ENCODE data around the gene DLGAP1.

Gene DLGAP1

GRCh38 chr18:4250141-4250540, 205.0 kb downstream of the DLGAP1 start:
- DNase-seq (ENCODE audit: low read depth in 1 of 2, low spot score in 1 of 2): no peak
- no peaks in the 10 kb centered on the region for H3K27me3 ChIP-seq (ENCODE audit: insufficient read depth, poor library complexity, severe bottlenecking)
- TF ChIP-seq POLR2AphosphoS5 (IDR thresholded peaks at IDR 0.05; ENCODE audit: low read depth) (no peak), REST (IDR thresholded peaks at IDR 0.05; ENCODE audit: insufficient replicate concordance, low read depth) (no peak), GABPA (IDR thresholded peaks at IDR 0.05; ENCODE audit: low read depth) (no peak), CTCF (IDR thresholded peaks at IDR 0.05; ENCODE audit: insufficient read depth, low read length) (no peak)
- H3K4me3 ChIP-seq (replicated peaks; ENCODE audit: insufficient read depth, low read length): no peak overlapping the region
- H3K27ac ChIP-seq (replicated peaks): no peak overlapping the region

GRCh38 chr18:4248686-4249085, 206.4 kb downstream of the DLGAP1 start:
- no peak for DNase-seq (ENCODE audit: low read depth in 1 of 2, low spot score in 1 of 2)
- TF ChIP-seq POLR2AphosphoS5 (IDR thresholded peaks at IDR 0.05; ENCODE audit: low read depth) (no peak), REST (IDR thresholded peaks at IDR 0.05; ENCODE audit: insufficient replicate concordance, low read depth) (no peak), SPI1 (IDR thresholded peaks at IDR 0.05; ENCODE audit: borderline replicate concordance, low read depth) (no peak), GABPA (IDR thresholded peaks at IDR 0.05; ENCODE audit: low read depth) (no peak), CTCF (IDR thresholded peaks at IDR 0.05; ENCODE audit: insufficient read depth, low read length) (no peak)
- no peak overlapping the region for H3K4me3 ChIP-seq (replicated peaks; ENCODE audit: insufficient read depth, low read length)
- H3K27me3 ChIP-seq (ENCODE audit: insufficient read depth, poor library complexity, severe bottlenecking): no peaks in the 10 kb centered on the region
- H3K27ac ChIP-seq (replicated peaks): no peak overlapping the region

- Histone ChIP-seq H3K27me3 (ENCODE audit: insufficient read depth, poor library complexity, severe bottlenecking) (peaks cover under 1% of the 10 kb centered on the region), H3K27ac (replicated peaks) (no peak overlapping the region), H3K4me3 (replicated peaks; ENCODE audit: insufficient read depth, low read length) (no peak overlapping the region)
- TF ChIP-seq POLR2AphosphoS5 (IDR thresholded peaks at IDR 0.05; ENCODE audit: low read depth): no peak
- no peak for TF ChIP-seq REST (IDR thresholded peaks at IDR 0.05; ENCODE audit: insufficient replicate concordance, low read depth)
- no peak for TF ChIP-seq CTCF (IDR thresholded peaks at IDR 0.05; ENCODE audit: insufficient read depth, low read length)
- TF ChIP-seq SPI1 (IDR thresholded peaks at IDR 0.05; ENCODE audit: borderline replicate concordance, low read depth): no peak
- TF ChIP-seq GABPA (IDR thresholded peaks at IDR 0.05; ENCODE audit: low read depth): no peak
- no peak for DNase-seq (ENCODE audit: low read depth in 1 of 2, low spot score in 1 of 2)
These were observed 208.7 kb downstream of the DLGAP1 start for GRCh38 chr18:4246374-4246773.

All from HL-60 (cell line).